ENCODE data around the gene REXO1. TPM values are rescaled to one million over a fixed set of nuclear protein-coding genes. Genes with fewer than 3 reads are reported as not detected.
"Not testable (repeated sequence)": the region's sequence is repeated elsewhere in the genome, so short reads cannot be mapped to it uniquely, and the experiment has no call there.

REXO1 gene
- total RNA-seq, 1 experiment from 2014 or later, result 43.0 TPM

DNA sequence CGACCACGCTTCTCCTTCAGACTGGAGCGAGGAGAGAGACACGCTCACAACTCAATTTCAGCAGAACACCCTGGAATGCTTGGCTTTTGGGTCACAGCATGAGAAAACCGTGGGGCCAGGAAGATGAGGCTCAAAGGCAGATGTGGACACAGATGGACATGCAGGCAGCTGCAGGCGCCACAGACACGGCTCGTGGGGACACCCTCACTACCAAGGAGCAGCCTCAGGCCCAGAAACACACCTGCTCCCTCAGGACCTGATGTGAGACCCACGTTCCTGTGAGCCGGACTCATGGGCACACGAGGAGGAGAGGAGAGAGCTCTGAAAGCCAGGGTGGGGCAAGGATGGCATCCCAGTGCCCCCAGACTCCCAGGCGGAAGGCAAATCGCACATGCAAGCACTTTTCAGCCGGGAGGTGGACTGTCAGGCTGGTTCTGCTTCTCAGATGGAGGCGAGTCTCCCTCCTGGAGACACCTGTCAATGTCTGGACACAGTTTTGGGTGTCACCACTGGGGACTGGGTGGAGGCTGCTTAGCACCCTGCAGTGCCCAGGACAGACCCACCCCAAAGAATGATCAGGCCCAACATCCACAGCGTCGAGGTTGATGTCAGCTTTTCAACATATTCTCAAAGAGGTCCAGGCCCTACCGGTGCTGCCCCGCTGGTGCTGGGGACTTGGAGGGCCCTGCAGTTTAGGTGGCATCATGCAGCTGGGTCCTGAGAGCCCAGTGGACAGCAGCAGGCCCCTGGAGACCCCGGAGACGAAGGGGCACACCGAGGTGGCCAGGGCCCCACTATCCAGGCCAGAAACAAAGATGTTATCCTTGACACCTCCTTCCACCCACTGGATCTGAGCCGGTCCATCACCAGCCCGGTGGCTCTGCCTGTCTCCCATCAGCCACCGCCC, 34.8 kb upstream of the REXO1 start:
- BruUV-seq (replicated peaks), result no TSS peak
- Histone ChIP-seq H3K27me3 (replicated peaks; ENCODE audit: control insufficient read depth, insufficient read depth, low read length) (no peaks in the 10 kb centered on the region), H3K4me3 (ENCODE audit: low read depth, low read length) (no peak overlapping the region), H3K4me1 (peaks cover 24% of the 10 kb centered on the region), H3K9me3 (no peaks in the 10 kb centered on the region), H3K36me3 (ENCODE audit: control insufficient read depth, insufficient read depth, low read length) (no peaks in the 10 kb centered on the region)
- no peaks in the 10 kb centered on the region for H3K27me3 Mint-ChIP-seq (ENCODE audit: insufficient read depth, unreplicated experiment)
- TF ChIP-seq, protein P1, sequence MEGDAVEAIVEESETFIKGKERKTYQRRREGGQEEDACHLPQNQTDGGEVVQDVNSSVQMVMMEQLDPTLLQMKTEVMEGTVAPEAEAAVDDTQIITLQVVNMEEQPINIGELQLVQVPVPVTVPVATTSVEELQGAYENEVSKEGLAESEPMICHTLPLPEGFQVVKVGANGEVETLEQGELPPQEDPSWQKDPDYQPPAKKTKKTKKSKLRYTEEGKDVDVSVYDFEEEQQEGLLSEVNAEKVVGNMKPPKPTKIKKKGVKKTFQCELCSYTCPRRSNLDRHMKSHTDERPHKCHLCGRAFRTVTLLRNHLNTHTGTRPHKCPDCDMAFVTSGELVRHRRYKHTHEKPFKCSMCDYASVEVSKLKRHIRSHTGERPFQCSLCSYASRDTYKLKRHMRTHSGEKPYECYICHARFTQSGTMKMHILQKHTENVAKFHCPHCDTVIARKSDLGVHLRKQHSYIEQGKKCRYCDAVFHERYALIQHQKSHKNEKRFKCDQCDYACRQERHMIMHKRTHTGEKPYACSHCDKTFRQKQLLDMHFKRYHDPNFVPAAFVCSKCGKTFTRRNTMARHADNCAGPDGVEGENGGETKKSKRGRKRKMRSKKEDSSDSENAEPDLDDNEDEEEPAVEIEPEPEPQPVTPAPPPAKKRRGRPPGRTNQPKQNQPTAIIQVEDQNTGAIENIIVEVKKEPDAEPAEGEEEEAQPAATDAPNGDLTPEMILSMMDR (IDR thresholded peaks at IDR 0.05; ENCODE audit: insufficient read depth in 1 of 2, low read depth in 1 of 2, low read length in 1 of 2, severe bottlenecking in 1 of 2, unreplicated experiment in 1 of 2), result no peak
- intact Hi-C loops (cut with micrococcal nuclease; ENCODE audit: unreplicated experiment), result no loop called here
- DNase-seq, result no peak
- no peak overlapping the region for H3K27ac Mint-ChIP-seq (ENCODE audit: unreplicated experiment)
- H3K4me3 Mint-ChIP-seq (ENCODE audit: unreplicated experiment), result peak overlapping the region; percentile 91
- CTCF ChIA-PET, result no interaction called here
- POLR2A ChIA-PET, result no interaction called here
- peaks cover 26% of the 10 kb centered on the region for H3K4me1 Mint-ChIP-seq (ENCODE audit: low read depth, unreplicated experiment)
- peaks cover 16% of the 10 kb centered on the region for H3K36me3 Mint-ChIP-seq (ENCODE audit: insufficient read depth, unreplicated experiment)
- H3K9me3 Mint-ChIP-seq (ENCODE audit: unreplicated experiment), result no peaks in the 10 kb centered on the region

DNA sequence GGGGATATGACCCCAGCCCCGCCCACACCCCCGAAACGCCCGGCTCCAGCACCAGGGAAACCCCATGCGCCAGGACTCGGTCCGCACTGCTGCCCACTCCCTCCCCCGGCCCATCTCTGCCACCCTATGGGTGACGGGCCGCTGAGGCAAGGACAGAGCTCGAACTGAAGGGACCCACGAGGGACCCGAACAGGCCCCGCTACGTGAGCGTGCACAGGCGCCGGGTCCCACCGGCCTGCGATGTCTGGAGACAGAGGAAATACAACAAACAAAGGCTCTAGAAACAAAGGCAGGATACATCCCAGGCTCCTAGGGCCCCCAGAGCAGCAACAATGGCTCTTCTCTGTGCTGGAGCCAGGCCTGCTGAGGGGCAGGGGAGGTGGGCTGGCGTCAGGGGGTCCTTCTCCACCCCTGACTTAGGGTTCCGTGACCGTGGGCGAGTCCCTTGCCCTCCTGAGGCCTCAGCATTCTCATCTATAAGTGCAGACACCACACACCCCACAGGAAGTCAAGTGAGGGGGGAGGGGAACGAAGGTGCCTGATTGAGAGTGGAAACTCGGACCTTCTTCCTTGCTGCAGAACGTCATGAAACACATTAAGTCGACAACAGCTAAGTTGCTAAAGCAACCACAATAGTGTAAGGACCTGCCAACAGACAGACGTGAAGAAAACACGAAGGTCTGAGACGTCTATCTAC, 34.0 kb upstream of the REXO1 start:
- no peak overlapping the region for H3K27ac Mint-ChIP-seq (ENCODE audit: unreplicated experiment)
- Histone ChIP-seq H3K27me3 (replicated peaks; ENCODE audit: control insufficient read depth, insufficient read depth, low read length) (no peaks in the 10 kb centered on the region), H3K9me3 (no peaks in the 10 kb centered on the region), H3K4me1 (peaks cover 17% of the 10 kb centered on the region), H3K4me3 (ENCODE audit: low read depth, low read length) (no peak overlapping the region), H3K36me3 (ENCODE audit: control insufficient read depth, insufficient read depth, low read length) (no peaks in the 10 kb centered on the region)
- H3K9me3 Mint-ChIP-seq (ENCODE audit: unreplicated experiment), result no peaks in the 10 kb centered on the region
- ChIA-PET CTCF (no interaction called here), POLR2A (no interaction called here)
- H3K27me3 Mint-ChIP-seq (ENCODE audit: insufficient read depth, unreplicated experiment), result no peaks in the 10 kb centered on the region
- peak overlapping the region; percentile 36 for H3K4me3 Mint-ChIP-seq (ENCODE audit: unreplicated experiment)
- peaks cover 20% of the 10 kb centered on the region for H3K4me1 Mint-ChIP-seq (ENCODE audit: low read depth, unreplicated experiment)
- no peak for DNase-seq
- intact Hi-C loops (cut with micrococcal nuclease; ENCODE audit: unreplicated experiment), result no loop called here
- H3K36me3 Mint-ChIP-seq (ENCODE audit: insufficient read depth, unreplicated experiment), result peaks cover 13% of the 10 kb centered on the region
- TF ChIP-seq, protein P1 (IDR thresholded peaks at IDR 0.05; ENCODE audit: insufficient read depth in 1 of 2, low read depth in 1 of 2, low read length in 1 of 2, severe bottlenecking in 1 of 2, unreplicated experiment in 1 of 2), result no peak
- no TSS peak for BruUV-seq (replicated peaks)

DNA sequence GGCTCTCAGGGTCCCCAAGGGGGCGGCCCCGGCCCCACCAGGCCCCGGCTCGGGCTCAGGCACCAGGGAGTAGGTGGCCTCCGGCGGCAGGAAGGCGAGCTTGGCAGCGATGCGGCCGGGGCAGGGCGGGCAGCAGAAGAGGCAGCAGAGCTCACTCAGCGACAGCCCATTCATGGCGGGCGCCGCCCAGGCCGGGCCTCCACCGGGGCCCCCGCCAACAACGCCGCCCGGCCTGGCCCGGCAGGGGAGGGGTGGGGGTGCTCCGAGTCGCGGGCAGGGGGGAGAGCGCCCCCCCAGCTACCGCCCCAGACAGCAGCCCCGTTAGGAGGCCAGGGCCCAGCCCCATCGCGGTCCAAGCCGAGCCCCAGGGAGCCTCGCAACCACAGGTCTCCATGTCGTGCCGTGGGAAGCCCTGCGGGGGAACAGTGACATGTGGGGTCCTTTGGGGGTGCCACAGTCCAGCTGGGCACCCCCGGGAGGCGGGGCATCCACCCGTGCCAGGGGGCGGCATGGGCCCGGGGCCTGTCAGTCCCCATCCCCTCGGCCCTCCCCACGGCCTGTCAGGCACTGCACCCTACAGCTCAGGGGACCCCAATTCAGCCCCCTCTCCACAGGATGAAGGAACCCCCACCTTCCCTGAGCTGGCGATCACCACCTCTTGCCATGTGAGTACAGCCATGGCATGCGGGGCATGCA, 33.3 kb upstream of the REXO1 start:
- intact Hi-C loops (cut with micrococcal nuclease; ENCODE audit: unreplicated experiment); H3K4me3 Mint-ChIP-seq (ENCODE audit: unreplicated experiment); H3K27me3 ChIP-seq (replicated peaks; ENCODE audit: control insufficient read depth, insufficient read depth, low read length); H3K36me3 Mint-ChIP-seq (ENCODE audit: insufficient read depth, unreplicated experiment); POLR2A ChIA-PET; CTCF ChIA-PET; H3K27me3 Mint-ChIP-seq (ENCODE audit: insufficient read depth, unreplicated experiment); H3K27ac Mint-ChIP-seq (ENCODE audit: unreplicated experiment); BruUV-seq (replicated peaks); H3K9me3 ChIP-seq; H3K4me3 ChIP-seq (ENCODE audit: low read depth, low read length); H3K36me3 ChIP-seq (ENCODE audit: control insufficient read depth, insufficient read depth, low read length); H3K9me3 Mint-ChIP-seq (ENCODE audit: unreplicated experiment); DNase-seq: not testable (repeated sequence)
- peaks cover 17% of the 10 kb centered on the region for H3K4me1 Mint-ChIP-seq (ENCODE audit: low read depth, unreplicated experiment)
- H3K4me1 ChIP-seq, result peaks cover 11% of the 10 kb centered on the region; the same call in 1 of the 2 replicates
